HG02885 (cell line): ENCODE measurements around the gene KLHL35.
"Not testable (repeated sequence)": the region's sequence is repeated elsewhere in the genome, so short reads cannot be mapped to it uniquely, and the experiment has no call there.

Experiments
- ATAC-seq: cut with Tn5 transposase; IDR thresholded peaks from one replicate; pipeline ENCODE4 v1.9.1; 2021; ENCODE audit warnings: mild to moderate bottlenecking; ENCODE audit not compliant: unreplicated experiment, poor library complexity

The KLHL35 gene

GRCh38 chr11:75428989-75429640 lies 3.9 kb downstream of the KLHL35 start:
- ATAC-seq = no peak

- no peak for ATAC-seq
These were observed 4.7 kb downstream of the KLHL35 start for GRCh38 chr11:75428281-75428724.

- no peak for ATAC-seq
These were observed 5.8 kb downstream of the KLHL35 start for GRCh38 chr11:75427181-75427580.

- ATAC-seq = no peak
These were observed 6.3 kb downstream of the KLHL35 start for GRCh38 chr11:75426720-75427086.

- ATAC-seq = no peak
These were observed 7.6 kb downstream of the KLHL35 start for GRCh38 chr11:75425422-75425821.

- no peak for ATAC-seq
These were observed 8.6 kb downstream of the KLHL35 start for GRCh38 chr11:75424396-75424795.

GRCh38 chr11:75423721-75424120 lies 9.3 kb downstream of the KLHL35 start:
- no peak for ATAC-seq

- no peak for ATAC-seq
These were observed 10.5 kb downstream of the KLHL35 start for GRCh38 chr11:75422248-75423231.

- ATAC-seq = no peak
These were observed 11.1 kb downstream of the KLHL35 start for GRCh38 chr11:75421902-75422247.

GRCh38 chr11:75421035-75421602 lies 11.9 kb downstream of the KLHL35 start:
- ATAC-seq = no peak

- ATAC-seq = no peak
These were observed 12.6 kb downstream of the KLHL35 start for GRCh38 chr11:75420224-75421034.

- ATAC-seq = no peak
These were observed 19.1 kb downstream of the KLHL35 start for GRCh38 chr11:75413864-75414263.

- not testable (repeated sequence) for ATAC-seq
These were observed 19.9 kb downstream of the KLHL35 start for GRCh38 chr11:75413146-75413545.

GRCh38 chr11:75409971-75410370 lies 23.0 kb downstream of the KLHL35 start:
- ATAC-seq = not testable (repeated sequence)

GRCh38 chr11:75408957-75409219 lies 24.1 kb downstream of the KLHL35 start:
- no peak for ATAC-seq

- ATAC-seq = no peak
These were observed 26.6 kb downstream of the KLHL35 start for GRCh38 chr11:75406338-75406777.

- ATAC-seq = no peak
These were observed 28.9 kb downstream of the KLHL35 start for GRCh38 chr11:75403983-75404658.

- no peak for ATAC-seq
These were observed 30.0 kb downstream of the KLHL35 start for GRCh38 chr11:75403037-75403436.

GRCh38 chr11:75402002-75402773 lies 30.8 kb downstream of the KLHL35 start:
- ATAC-seq = no peak
